IPS-18c (cell line): ENCODE results near the gene GPR156.

Source experiments
- H3K4me3 ChIP-seq: 2 replicates; pipeline ENCODE4 v1.7.0; 2013; ENCODE audit warnings: low read depth, mild to moderate bottlenecking, low read length, moderate library complexity; ENCODE audit not compliant: insufficient read depth
- H3K9me3 ChIP-seq: one replicate; pipeline ENCODE4 v1.6.1; 2013; ENCODE audit warnings: mild to moderate bottlenecking, low read length, moderate library complexity; ENCODE audit not compliant: control insufficient read depth, insufficient read depth

GPR156 gene

DNA sequence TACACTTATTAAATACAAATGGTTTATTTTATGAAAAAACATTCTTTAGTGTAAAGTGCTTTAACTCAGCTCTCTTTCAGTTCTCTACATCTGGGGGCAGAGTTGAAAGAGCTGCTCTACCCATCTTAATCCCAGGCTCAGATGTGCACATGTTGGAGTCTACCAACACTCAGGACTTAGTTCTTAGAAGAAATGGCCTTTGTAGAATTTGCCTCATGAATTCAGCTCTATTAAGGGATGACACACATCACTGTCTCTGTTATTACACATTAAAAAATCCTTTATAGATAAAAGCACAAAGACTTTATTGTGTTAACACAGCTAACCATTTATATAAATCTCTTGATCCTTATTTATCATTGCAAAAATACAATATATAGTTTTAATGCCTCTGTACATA, 159.0 kb downstream of the GPR156 start:
- peaks cover 2% of the 10 kb centered on the region for H3K9me3 ChIP-seq
- H3K4me3 ChIP-seq: no peak overlapping the region

DNA sequence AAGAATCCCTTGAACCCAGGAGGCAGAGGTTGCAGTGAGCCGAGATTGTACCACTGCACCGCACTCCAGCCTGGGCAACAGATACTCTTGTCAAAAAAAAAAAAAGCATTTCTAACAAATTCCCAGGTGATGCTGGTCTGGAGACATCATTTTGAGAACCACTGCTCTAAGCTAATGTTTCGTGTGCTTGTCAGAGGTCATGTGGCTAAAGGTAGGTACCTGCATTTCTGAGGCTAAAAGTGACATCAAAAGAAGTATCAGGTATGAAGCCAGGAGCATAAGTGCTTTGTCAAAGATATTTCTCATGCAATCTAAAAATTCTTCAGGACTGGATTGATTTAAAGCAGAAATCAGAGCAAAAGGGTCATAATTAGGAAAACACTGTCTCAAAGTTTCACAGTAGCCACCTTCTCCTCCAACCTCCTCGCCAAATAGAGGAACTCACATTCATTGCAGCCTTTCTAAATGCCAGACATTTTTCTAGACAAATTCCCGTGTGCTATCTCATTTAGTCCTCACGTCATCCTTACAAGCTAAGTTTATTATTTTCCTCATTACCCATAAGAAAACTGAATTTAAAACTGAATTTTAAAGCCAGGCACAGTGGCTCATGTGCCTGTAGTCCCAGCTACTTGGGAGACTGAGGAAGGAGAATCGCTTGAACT, 165.0 kb downstream of the GPR156 start:
- no peaks in the 10 kb centered on the region for H3K9me3 ChIP-seq
- H3K4me3 ChIP-seq: no peak overlapping the region
